Epithelial cell of esophagus (primary cell): ENCODE results near the gene KDM4C.

ENCODE experiments used
- DNase-seq: peaks from one replicate; pipeline ENCODE4 v3.0.0; 2010; ENCODE audit warnings: low read depth
- H3K4me3 ChIP-seq: 2 replicates; pipeline ENCODE4 v1.5.1; 2011; ENCODE audit warnings: mild to moderate bottlenecking, low read length, control low read depth
- TF ChIP-seq, protein P1 (sequence below): IDR thresholded peaks from 2 replicates; pipeline ENCODE4 v1.5.1; 2011; ENCODE audit warnings: low read depth, mild to moderate bottlenecking, low read length, control low read depth, inconsistent platforms; ENCODE audit not compliant: insufficient read depth; ENCODE audit errors: missing control alignments

The KDM4C gene

DNA sequence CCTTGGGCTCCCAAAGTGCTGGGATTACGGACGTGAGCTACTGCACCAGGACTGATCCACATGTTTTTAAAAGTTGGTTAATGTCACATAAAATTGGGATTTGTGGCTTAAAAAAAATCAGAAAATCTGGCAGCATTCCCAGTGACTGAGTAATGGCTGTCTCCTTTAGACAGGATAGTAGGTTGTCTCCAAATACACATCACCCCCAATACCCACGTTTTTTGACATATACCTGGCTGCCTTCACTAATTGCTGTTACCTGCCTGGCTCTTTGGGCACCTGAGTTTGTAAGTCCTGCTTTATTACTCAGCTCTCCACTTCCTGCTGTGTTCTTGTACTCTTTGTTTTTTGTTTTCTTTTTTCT lies 84.8 kb downstream of the KDM4C start:
- TF ChIP-seq, protein P1, sequence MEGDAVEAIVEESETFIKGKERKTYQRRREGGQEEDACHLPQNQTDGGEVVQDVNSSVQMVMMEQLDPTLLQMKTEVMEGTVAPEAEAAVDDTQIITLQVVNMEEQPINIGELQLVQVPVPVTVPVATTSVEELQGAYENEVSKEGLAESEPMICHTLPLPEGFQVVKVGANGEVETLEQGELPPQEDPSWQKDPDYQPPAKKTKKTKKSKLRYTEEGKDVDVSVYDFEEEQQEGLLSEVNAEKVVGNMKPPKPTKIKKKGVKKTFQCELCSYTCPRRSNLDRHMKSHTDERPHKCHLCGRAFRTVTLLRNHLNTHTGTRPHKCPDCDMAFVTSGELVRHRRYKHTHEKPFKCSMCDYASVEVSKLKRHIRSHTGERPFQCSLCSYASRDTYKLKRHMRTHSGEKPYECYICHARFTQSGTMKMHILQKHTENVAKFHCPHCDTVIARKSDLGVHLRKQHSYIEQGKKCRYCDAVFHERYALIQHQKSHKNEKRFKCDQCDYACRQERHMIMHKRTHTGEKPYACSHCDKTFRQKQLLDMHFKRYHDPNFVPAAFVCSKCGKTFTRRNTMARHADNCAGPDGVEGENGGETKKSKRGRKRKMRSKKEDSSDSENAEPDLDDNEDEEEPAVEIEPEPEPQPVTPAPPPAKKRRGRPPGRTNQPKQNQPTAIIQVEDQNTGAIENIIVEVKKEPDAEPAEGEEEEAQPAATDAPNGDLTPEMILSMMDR = no peak
- H3K4me3 ChIP-seq = no peak overlapping the region
- DNase-seq = peak; percentile 30

DNA sequence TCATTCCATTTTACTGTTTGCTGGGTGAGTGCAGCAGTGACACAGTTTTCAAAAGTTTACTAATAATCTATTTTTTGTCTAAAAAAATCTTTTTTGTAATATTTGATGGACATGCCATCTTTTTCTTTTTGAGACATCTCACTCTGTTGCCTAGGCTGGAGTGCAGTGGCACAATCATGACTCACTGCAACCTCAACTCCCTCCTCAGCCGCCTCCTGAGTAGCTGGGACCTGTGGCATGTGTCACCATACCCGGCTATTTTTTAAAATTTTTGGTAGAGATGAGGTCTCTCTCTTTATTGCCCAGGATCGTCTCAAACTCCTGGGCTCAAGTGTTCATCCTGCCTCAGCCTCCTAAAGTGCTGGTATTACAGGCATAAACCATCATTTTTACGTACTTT lies 86.0 kb downstream of the KDM4C start:
- DNase-seq = no peak
- no peak overlapping the region for H3K4me3 ChIP-seq
- TF ChIP-seq, protein P1 = no peak

DNA sequence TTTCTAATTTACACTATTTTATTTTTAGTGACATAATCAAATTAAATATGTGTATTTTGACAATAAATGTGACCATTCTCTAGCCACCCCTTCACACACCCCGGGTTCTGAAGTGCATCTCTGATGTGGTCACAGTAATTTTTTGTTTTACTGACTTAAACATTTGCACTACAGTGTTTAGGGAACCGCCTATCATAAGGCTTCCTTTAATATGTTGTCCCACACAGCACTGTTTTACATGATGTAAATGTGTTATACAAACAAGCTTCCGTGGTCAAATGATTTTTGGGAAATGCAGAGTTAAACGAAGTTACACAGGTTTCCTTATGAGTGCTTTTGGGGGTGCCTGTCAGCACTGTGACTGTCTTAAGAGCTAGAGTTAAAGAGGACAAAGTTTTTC lies 86.5 kb downstream of the KDM4C start:
- DNase-seq = no peak
- no peak overlapping the region for H3K4me3 ChIP-seq
- TF ChIP-seq, protein P1 = no peak

DNA sequence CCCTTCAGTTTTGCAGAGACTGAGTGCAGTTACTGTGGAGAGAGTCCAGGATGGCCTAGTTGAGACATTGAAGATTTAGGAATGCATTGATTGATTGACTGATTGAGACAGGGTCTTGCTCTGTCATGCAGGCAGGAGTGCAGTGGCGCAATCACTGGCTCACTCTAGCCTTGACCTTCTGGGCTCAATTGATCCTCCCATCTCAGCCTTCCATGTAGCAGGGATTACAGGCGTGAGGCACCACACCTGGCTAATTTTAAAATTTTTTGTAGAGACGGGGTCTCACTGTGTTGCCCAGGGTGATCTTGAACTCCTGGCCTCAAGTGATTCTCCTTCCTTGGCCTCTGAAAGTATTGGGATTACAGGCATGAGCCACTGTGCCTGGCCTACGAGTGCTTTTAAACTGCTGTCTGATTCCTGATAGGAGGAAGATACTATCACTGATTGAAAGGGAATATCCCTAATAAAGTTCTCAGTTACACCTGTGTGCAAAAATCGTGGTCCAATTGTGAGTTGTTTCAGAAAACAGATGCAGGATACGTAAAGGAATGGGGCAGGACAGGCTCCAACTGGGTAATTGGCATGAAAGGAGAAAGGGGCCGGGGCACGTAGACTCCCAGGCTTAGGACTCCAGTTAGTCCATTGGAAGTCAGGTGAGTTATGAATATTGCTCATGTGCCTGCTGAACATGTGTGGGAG lies 87.5 kb downstream of the KDM4C start:
- H3K4me3 ChIP-seq = no peak overlapping the region
- no peak for DNase-seq
- TF ChIP-seq, protein P1 = no peak

- H3K4me3 ChIP-seq = no peak overlapping the region
- TF ChIP-seq, protein P1 = peak; percentile 74
- DNase-seq = peak; percentile 77
Observed at GRCh38 chr9:6845880-6846279, 88.1 kb downstream of the KDM4C start.

DNA sequence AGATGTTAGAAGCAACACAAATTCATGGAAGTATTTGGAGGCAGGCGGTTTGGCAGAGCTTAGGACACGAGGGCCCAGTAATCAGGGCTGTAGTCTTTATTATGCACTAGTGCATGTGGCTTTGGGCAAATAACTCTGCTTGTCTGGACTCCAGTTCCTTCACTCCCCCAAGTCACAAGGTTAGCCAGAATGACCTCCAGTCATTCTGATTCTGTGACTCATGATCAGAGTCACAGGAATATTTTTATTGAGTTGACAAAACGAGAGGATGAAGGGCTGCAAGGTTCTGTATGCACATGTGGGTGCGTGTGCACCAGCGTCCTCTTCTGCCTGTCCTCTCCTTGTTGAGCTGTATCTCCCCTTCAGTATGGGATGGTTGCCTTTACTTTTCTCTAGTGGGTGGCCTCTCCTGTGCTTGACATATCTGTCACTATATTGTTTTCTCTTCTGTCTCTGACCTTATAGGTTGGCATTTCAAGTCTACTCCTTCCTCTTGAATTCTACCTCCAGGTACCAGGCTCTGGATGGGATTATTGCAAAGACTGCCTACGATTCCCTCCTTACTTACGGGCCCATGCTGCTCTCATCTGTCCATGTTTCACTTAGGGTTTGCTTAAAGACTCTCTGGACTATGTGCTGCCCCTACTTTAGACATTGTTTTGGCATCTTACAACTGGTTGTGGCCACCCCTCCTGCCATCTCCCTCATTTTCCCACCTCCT lies 94.6 kb downstream of the KDM4C start:
- peak; percentile 38 for DNase-seq
- H3K4me3 ChIP-seq = no peak overlapping the region
- TF ChIP-seq, protein P1 = no peak

- no peak overlapping the region for H3K4me3 ChIP-seq
- TF ChIP-seq, protein P1 = no peak
- DNase-seq = no peak
Observed at GRCh38 chr9:6855860-6856259, 98.1 kb downstream of the KDM4C start.
